Gastrocnemius medialis (tissue), 4 donors: Measurements from ENCODE around the gene SUPT7L.

ENCODE experiments used
- POLR2A ChIP-seq, 2 donors: fragments of 450-650 bp; IDR thresholded peaks; one replicate each; pipeline ENCODE4 v1.6.1; 2017; ENCODE audit warnings: antibody characterized with exemption in 2 of 2, mild to moderate bottlenecking in 2 of 2, moderate library complexity in 2 of 2
- TF ChIP-seq, protein P1 (sequence below), 5 experiments: fragments of 450-650 bp in 3 of 5; fragments of 200-600 bp in 2 of 5; sonication (generic) in 2 of 5; IDR thresholded peaks in 4 of 5; conservative IDR thresholded peaks in 1 of 5; 1 replicate in 4 of 5; 2 replicates in 1 of 5; pipeline ENCODE4 v1.5.1; 2016 to 2019; ENCODE audit warnings: antibody characterized with exemption in 5 of 5, mild to moderate bottlenecking in 3 of 5, moderate library complexity in 3 of 5

DNA sequence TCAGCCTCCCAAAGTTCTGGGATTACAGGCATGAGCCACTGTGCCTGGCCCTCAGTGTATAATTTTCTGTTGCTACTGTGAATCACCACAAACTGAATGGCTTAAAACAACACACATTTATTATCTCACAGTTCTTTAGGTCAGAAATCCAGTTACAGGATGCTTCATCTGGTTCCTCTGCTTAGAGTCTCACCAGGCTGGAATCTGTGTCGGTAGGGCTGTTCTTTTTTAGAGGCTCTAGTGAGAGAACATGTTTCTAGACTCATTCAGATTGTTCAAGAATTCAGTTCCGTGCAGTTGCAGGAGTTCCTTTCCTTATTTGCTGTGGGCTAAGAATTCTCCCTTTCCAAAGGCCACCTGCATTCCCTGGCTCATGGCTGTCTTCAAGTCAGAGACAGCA, 56.8 kb downstream of the SUPT7L start:
- TF ChIP-seq, protein P1, sequence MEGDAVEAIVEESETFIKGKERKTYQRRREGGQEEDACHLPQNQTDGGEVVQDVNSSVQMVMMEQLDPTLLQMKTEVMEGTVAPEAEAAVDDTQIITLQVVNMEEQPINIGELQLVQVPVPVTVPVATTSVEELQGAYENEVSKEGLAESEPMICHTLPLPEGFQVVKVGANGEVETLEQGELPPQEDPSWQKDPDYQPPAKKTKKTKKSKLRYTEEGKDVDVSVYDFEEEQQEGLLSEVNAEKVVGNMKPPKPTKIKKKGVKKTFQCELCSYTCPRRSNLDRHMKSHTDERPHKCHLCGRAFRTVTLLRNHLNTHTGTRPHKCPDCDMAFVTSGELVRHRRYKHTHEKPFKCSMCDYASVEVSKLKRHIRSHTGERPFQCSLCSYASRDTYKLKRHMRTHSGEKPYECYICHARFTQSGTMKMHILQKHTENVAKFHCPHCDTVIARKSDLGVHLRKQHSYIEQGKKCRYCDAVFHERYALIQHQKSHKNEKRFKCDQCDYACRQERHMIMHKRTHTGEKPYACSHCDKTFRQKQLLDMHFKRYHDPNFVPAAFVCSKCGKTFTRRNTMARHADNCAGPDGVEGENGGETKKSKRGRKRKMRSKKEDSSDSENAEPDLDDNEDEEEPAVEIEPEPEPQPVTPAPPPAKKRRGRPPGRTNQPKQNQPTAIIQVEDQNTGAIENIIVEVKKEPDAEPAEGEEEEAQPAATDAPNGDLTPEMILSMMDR (IDR thresholded peaks at IDR 0.05 in 4 of 5, conservative IDR thresholded peaks at IDR 0.05 in 1 of 5): no peak
- TF ChIP-seq POLR2A (IDR thresholded peaks at IDR 0.05): no peak
